GDM1 (cell line): ENCODE results near the gene PPARG.

Source experiments
- DNase-seq: peaks from one replicate; lab custom pipeline; 2025; lab: John Stamatoyannopoulos, UW

Gene PPARG

DNA sequence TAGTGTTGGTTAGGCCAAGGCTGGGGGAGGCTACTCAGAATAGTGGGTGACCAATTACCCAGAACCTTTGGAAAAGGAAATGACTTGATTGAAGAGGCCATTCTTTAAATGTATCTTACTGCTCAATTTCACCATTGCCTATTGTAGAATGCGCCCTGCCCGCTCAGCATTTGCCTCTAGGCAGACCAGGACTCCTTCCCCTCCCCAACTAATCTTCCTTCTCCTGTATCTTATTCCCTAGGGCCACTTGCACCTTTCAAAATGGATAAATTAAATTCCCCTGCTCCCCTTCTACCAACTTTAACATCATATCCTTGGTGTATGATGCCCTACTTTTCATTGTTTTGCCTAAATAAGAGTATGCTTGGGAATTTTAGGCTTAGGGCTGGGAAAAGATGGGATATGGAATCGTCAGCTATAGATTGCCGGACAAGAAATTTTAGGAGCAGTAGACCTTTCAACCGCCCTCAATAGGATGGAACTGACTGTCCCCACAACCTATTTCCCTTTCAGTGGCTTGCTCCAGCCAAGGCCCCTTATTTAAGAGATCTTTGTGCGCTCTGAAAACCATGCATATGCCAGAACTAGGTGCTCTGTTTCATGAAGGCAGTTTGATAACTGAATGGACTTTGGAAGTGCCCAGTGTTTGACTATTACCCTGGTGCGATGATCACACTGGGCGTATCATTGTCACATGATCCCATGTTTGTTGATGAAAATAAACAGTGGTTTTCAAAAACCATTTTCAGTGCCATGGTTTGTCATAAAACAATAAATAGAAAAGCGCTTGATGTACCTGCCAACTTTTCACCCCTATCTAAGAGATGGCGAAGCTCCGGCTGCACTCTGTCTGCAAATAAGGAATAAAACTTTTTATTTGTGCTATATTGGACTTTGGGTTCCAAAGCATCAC lies 121.1 kb downstream of the PPARG start:
- no peak for DNase-seq

DNA sequence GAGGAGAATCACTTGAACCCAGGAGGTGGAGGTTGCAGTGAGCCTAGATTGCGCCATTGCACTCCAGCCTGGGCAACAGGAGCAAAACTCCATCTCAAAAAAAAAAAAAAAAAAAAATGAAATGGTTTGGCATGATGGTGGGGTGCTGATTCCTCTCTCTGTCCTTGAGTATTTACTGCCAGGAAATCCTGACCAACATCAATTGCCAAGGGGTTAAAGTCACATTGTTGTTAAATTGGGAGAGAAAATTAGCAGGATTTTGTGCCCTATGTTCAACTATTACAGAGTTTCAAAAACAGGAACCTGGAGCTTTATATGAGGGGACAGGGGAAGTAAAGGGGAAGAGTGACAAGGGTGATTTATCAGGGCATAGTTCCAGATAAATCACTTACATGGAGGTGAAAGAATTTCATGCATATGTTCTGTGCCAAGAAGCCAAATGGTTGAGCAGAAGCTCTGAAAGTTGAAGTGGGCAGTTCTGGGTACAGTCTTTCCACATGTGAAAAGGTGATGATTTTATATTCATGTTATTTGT lies 124.9 kb downstream of the PPARG start:
- no peak for DNase-seq

DNA sequence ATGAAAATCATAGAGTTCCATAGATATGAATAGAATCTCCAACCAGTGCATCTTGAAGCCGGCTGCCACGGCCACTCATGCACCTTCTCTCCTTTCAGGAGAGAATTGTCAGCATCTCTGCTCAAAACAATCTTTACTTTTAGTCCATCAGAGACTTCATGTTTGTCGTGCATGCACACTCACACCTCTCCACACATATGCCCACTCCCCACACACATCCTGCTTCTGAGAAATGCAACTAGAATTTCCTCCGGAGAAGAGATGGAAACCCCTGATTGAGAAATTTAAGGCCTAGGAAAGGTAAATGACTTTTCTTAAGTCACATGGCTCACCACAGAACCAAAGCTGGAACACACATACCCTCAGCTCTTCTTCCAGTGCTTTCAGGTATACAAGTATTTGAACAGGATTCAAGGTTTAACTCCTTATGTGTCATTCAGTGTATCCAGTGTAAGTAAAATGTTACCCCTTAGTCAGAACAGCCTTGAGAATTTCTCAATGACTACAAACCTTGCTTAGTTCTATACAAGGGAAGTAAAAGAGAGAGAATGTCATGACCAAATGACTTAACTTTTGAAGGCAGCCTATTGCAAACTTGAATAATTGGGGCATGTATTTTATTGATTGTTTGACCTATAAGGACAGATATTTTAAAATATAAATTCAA lies 126.3 kb downstream of the PPARG start:
- no peak for DNase-seq

DNA sequence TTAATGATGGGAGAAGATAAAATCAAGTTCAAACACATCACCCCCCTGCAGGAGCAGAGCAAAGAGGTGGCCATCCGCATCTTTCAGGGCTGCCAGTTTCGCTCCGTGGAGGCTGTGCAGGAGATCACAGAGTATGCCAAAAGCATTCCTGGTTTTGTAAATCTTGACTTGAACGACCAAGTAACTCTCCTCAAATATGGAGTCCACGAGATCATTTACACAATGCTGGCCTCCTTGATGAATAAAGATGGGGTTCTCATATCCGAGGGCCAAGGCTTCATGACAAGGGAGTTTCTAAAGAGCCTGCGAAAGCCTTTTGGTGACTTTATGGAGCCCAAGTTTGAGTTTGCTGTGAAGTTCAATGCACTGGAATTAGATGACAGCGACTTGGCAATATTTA lies 127.9 kb downstream of the PPARG start:
- DNase-seq, result no peak

DNA sequence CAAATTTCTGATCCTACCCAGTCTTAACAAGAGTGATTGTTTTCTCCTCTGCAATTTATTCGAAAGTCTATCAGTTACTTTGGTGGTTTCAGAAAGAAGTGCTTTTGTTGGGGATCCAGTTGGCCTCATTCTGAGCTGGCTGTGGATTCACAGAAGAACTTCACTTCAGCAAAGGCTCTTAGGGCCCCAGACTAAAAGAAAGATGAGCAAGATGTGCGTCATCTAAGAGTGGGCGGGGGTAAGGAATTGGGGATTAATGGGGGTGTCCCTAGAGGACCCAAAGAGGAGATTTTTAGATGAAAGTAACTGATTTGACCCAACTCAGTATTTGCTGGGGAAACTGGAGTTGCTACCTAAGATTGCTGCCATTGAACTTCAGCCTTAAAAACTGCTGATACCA lies 131.5 kb downstream of the PPARG start:
- DNase-seq, result no peak

DNA sequence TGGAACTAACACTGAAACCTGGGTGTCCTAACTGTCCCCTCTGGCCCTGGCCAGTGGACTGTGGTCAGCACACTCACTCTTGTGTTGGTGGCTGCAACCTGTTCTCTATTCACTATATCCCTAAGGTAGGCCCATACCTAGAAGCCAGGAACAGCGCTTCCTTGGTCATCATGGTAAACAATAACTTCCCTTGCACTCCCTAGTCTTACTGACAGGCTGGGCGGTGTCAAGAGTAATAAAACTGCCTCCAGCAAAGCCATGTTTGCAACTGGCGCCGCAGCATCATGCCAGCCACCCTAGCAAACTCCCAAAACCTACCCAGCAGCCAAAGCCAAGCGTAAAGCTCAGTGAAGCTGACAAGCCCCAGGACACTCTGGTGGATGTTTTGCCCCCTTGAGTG lies 132.3 kb downstream of the PPARG start:
- DNase-seq, result no peak

DNA sequence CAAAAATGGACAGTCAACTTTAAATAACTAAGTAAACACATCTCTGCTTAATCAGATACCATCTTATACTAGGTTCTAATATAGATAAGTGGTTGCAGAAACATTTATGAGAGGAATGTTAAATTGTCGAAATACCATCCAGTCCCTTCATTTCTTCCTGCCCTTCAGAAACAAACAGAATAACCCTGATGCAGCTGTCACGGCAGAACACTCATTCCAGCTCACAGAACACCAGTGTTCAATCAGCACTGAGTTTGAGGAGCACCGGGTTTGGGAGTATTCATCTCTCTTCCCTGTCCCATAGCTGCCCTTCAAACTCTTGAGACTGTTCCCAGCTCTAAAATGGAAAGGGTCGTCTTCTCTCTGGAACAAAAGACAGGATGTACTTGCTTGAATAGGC lies 134.3 kb downstream of the PPARG start:
- DNase-seq, result no peak

DNA sequence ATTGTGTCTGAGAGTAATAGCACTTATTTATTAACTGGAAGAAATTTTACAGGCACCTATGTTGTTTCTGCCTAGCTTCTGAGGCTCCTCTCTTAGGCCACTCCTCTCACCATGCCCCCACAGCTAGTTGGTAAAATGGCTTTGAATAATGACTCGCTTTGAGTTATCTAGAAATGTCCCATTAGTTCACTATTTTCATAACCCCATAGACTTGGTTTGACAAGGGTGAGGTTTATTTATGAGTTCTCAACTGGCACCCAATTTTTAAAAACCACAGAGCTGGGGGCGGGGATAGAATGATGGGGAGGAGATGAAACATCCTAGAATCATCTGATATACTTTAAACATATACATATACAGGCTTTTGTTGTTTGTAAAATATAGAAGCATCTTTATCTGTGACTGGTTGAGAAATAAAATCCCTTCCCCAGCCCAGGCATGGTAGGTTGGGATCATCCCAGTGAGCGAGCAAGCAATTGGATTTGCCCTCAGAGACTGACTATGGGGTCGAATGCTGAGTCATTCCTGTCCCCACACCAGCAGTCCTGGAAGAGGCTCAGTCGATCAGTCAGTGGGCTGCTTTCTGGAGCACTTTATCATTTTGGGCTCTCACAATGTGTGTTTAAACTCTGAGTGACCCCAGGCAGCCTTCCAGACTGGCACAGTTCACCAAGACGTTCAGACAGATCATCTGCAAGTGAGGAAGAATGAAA lies 135.2 kb downstream of the PPARG start:
- no peak for DNase-seq

DNA sequence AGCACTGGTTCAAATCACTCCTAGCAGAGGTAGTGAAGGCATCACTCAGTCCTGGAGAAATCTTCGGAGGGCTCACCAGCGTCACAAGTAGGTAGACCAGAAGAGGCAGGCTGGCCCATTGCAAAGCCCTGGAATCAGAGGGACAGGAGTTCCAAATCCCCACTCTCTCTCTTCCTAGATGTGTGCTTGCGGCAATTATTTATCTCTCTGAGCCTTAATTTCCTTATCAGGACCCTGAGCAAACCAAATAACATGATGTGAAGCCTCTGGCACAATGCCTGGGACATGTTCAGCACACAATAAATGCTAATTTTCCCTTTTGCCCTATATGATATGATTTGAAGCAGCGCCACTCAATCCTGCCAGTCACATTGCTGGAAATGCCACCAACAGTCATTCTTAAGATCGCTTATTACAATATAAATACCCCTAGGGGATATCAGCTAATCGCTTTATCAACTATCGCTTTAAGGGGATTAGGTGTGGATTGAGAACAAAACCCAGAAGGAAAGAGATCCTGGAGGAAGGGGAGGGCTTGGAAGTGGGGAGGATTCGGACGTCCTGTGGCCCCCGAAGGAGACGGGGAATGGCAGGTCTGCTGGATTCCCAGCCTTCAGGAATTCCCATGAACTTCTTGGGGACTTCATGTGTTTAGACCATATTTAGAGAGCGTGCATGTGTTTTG lies 135.9 kb downstream of the PPARG start:
- no peak for DNase-seq

DNA sequence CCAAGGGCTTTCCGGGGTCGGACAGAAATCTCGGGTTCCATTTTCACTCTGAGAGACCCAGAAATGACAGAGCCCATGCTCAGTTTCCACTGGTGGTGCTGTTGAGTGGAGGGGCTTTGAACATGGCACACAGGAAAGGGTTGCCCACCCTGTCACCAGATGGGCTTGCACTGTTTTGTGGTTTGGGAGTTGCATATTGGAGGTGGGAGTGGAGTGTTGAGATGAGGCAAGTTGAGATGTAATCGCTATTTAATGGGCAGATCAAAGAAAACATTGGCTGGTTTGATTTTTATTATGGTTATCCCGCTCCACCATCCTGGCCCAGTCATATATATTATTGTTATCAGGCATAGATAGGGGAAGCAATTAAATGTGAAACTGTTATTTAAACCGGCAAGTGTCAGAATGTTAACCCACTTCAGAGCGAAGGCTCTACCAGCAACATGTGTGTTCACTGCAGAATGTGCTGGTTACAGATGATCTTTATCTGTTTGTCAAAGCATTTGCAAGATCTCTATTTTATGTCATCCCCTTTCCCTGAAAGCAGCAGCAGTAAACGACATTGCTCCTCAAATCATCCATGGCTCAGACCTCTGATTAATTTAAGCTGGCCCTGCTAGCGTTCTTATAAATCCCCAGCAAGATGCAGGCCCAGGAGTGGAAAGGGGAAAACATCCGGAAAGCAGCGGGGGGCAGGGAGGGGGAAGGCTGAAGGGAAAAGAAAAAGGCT lies 137.1 kb downstream of the PPARG start:
- no peak for DNase-seq

DNA sequence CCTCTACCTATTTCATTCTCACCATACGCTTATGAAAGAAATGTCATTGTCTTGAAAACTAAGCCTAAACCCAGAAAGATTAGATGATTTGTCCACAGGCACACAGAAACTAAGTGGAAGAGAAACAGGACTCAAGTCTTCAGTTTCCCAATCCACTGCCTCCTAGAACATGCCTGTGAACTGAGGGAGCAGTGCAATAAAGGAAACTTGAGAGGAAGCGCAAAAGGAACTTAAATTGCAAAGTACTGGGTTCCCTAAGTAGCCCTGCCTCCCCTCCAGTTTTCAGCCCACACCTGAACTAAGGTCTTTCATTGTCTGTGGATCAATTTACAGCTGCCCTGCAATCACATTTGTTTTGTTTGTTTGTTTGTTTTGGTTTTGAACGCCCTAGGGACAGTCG lies 138.7 kb downstream of the PPARG start:
- DNase-seq, result no peak

DNA sequence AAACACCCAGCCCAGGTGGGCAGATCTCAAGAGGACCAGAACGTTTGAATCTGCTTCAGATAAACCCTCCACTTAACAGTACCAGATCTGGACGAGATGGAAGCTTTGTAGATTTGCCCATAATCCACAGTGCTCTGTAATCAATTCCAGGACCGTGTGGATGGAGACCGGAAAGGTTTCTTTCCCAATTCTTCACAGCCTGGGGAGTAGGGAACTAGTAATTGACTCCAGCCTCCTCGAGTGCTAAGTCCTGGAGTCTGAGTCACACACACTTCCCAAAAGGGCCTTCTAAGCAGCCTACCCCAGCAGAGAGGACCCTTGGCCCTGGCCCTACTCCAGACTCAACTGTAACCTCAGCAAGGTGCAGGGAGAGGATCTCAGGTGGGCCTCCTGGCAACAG lies 139.3 kb downstream of the PPARG start:
- DNase-seq, result no peak

DNA sequence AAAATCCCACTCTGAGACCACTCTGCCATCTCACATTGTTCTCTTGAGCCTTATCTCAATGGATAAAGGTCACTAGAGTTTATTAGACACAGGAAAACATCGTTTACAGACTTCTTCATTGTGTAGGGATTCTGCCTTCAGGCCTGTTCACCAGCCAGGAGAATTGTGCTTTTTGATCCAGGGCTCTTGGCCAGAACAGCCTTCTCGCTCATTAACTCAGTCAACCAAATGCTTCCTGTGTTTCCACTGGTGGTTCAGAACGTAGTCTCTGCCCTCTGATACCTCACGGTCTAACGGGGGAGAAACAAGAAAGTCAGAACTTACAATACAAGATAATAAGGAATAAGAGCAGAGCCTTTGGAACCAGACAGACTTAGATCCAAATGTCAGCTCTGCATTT lies 141.2 kb downstream of the PPARG start:
- no peak for DNase-seq

DNA sequence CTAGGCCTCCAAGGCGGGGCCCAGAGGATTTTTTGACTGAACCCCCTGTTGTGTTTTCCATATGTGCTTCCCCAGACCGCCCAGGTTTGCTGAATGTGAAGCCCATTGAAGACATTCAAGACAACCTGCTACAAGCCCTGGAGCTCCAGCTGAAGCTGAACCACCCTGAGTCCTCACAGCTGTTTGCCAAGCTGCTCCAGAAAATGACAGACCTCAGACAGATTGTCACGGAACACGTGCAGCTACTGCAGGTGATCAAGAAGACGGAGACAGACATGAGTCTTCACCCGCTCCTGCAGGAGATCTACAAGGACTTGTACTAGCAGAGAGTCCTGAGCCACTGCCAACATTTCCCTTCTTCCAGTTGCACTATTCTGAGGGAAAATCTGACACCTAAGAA lies 145.0 kb downstream of the PPARG start:
- no peak for DNase-seq

DNA sequence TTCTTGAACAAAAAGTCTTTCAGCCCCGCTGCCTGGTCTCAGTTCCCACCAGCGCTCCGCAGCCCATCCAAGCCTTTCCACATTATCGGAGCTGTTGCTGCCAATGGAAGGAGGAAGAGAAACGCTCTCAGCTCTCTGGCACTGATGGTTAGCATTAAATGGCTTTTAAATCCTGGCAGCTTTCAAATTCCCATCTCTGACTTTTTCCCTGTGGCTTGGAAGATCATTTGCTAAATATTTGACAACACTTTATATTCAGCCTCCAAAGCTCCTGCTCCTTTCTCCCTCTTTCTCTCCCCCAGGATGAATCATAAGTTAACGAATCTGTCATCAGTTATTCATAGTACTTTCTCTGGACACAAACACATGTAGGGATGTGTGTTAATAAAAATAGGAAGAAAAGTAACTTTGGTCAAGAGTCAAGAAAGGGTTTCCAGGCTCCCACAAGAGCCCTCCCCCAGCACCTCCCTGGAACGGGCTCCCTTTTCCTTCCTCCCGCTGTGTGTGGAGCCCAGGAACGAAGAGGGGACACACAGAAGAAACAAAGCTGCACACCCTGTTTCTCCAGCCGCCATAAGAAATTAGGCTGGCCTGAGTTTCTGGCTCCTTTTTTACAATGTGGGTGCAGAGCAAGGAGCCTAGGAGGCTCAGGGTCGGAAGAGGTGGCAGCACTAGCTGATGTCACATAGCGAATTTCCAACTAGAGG lies 147.8 kb downstream of the PPARG start:
- no peak for DNase-seq

DNA sequence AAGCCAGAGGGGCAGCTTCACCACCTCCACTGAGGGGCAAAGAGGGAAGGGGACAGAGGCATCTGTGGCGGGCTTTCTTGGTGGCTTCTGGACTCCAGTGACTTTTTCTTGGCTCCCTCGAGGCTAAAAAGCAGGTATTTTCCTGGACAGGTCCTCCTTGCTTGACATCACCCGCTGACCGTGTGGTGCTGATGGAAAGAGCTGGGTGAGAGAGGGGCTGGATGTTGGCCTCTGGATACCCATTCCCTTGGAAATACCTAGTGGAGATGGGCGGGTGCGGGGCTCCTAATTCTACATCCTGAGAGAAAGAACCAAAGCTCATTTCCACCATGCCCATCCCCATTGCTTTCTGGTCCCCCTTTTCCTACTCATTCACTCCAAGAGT lies 148.3 kb downstream of the PPARG start:
- DNase-seq, result no peak

DNA sequence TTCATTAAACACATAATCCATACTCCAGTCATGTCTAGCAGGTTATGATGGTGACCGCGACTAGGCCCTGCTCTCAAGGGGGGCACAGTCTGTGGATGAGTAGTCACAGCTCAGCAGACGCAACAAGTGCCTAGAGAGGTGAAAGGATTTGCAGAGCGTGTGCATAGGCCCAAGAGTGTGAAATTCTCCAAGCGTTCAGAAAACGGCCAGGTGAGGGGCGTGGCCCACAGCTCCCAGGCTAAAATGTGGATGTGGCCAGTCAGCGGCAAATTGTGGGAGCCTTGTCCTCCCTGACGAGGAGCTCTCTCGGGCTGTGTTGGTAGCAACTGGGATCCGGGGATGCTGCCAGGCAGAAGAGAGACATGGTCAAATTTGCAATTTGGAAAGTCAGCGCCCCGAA lies 149.0 kb downstream of the PPARG start:
- no peak for DNase-seq

DNA sequence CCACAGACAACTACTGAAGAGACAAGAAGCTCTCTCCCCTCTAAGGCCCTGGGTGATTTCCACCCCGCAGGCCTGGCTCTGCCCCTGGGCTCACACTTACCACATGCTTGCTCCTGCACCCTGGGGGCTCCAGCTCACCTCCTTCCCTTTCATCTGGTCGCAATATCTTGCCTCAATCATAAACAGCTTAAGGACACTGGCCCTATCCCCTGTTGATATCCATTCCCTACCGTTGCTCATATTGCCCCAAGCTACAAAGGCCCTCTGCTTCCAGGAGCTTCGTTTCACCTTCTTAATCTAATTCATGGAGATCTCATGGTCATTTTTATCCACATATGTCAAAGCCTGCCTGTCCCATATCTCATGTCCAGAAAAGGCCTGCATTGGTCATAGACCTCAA lies 149.4 kb downstream of the PPARG start:
- DNase-seq, result no peak

DNA sequence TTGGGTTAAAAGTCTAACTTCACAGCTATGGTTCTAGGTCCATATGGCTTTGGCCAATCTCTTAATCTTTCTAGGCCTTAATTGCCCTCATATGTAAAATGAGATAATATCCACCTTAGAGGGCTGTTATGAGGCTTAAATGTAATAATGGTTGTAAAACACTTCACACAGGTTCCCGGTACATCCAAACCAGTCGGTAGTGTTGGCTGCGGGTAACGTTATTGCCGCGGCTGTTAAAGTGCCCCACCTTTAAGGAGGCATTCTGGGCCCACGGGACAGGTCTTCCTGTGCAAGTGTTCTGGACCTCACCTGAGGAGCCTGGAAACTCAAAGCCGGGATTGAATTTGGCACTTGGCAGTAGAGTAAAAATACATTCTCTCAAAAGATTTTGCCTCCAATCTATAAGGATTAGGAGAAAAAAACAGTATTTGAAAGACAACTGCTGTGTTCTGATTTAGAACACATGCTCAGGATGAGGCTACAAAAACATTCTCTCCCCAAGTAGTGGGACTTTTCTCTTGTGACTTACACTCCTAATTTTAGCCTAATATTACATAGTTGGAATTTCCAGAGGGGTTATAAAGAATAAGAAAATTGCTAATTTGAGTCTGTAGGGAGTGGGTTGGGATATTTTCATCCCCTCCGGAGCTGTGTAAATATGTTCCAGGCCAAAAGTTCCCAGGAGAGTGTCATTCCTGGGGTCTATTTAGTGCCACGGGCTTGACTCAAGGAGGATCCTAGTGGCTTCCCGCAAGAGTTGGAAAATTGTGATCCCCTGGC lies 150.5 kb downstream of the PPARG start:
- no peak for DNase-seq
